ENCODE results near the gene HAAO.
"Not testable (repeated sequence)": the region's sequence is repeated elsewhere in the genome, so short reads cannot be mapped to it uniquely, and the experiment has no call there.

HAAO gene

DNA sequence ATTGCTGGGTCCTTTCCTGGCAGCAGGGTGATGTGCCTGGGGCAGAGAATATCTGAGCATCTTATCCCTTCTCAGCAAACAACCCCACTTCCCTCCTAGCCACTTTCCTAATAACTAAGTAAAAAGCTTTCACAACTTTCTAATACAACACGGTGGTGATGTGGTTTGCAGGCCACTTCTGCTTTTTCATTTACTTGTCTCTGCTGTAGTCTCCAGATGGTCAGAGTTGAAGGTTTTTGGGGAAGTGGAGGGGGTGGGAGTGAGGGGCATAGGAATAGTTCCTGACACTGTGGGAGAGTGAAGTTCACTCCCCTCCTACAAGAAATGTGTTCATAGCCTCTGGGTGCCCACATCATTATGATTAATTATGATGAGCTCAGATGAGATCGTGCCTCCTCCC, 40.1 kb downstream of the HAAO start:
- no peak for DNase-seq (ENCODE audit: low read depth in 1 of 2, low spot score in 1 of 2)

DNA sequence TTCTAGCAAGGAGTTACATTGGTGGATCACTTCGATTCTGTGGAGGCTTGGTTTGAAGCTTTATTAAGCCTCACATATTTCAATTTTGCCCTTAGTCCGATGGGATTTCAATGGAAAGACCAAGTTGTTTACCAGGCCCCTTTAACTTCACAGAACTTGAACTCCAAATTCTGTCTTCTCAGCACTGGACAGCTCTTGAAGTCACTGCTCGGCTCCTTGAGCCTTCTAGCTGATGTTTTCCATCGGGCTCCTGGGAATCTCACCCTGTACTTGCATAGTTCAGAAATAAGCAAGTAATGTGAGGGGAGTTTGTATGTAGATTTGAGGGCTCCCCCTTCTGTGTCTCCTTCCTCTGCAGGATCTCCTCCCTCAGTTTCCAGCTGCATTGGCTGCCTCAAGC, 43.5 kb downstream of the HAAO start:
- no peak for DNase-seq (ENCODE audit: low read depth in 1 of 2, low spot score in 1 of 2)

DNA sequence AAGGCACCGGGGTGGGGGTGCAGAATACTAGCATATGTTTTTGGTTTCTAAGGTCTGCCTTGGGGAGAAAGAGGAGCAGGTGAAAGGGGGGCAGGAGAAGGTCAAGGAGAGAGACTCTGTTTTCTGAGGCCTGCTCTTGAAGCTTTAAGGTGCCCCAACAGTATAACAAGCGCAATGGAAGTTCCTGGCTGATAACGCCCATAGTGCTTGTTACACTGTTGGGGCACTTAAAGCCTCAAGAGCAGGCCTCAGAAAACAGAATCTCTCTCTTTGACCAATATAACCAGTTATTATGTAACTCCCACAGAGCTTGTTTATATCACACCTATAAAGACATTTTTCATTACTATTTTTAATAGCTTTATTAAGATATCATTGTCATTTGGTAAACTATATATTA, 45.0 kb downstream of the HAAO start:
- DNase-seq (ENCODE audit: low read depth in 1 of 2, low spot score in 1 of 2) = no peak

DNA sequence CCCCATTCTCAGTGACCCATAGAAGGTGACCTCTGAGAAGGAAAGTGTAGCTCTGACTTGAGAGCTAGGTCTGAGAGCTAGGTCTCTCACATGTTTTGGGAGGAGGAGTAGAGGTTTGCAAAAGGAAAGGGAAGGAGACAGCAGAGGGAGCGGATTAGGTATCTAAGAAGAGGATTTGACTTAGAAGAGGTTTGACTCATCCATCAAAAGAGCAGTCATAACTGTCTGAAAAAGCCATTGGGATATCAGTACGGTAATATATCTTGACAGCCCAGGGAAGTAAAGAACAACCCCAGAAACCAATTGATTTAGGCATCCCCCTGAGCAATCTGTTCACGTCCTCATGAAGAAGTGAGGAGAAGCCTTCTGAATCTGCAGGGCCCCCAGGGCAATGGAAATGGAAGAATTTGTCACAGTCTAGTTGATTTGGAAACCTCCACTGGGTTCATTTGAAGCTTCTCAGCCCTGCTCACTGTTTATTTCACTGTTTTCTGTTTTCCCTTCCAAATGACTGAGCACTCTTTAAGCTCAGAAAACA, 47.8 kb downstream of the HAAO start:
- no peak for DNase-seq (ENCODE audit: low read depth in 1 of 2, low spot score in 1 of 2)

DNA sequence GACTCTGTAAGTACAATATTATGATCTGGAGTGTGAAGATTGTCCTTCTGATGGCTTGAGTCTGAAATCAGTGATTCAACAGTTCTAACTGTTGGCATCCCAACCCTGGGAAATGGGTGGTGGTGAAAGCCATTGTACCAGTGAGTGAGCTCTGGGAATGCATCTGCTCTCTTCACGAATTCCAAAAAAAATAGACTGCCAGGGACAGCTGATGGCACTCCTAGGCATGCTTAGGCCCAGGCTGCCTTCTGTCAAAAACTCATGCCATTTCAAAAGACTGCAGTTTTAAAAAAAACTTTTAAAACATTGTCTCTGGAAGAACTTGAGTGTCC, 48.8 kb downstream of the HAAO start:
- no peak for DNase-seq (ENCODE audit: low read depth in 1 of 2, low spot score in 1 of 2)

DNA sequence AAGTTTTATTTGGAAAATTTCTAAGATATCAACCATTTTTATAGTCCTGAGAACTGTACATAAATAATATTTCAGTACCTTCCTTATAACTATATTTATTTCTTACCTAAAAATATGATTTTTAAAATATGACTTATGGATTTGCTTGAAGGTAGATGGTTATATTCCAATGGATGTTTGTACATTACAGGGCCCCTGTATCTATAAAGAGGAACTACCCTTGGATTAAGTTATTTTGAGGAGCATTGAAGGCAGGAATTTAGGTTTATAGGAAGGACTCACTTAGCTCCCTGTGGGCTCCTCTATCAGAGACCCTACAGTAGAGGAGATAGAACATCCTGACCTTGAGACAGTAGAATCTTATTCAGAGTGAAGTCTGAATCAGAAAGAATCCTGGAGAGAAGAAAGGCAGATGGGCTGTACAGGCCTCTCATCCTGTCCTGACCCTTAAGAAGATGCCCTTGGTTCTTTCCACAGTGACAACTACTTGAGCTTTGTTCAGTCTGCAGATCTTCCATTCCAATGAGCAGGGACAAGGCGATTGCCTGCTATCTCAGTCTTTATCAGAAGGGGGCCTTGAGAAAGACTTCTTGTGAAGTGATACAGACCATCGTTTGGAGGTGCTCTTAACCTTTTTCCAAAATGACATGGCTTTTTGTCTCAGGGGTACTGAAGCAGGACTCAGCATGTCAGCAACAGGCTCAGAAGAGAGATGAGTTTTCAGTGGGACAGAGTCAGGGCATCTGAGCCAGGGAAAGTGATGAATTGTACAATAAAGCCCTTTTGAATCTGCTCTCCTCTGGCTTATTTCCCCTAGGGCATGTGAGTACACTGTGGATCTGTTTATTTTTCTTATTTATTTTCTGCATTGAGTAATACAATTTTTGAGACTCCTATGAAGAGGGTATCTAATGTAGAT, 49.4 kb downstream of the HAAO start:
- no peak for DNase-seq (ENCODE audit: low read depth in 1 of 2, low spot score in 1 of 2)

DNA sequence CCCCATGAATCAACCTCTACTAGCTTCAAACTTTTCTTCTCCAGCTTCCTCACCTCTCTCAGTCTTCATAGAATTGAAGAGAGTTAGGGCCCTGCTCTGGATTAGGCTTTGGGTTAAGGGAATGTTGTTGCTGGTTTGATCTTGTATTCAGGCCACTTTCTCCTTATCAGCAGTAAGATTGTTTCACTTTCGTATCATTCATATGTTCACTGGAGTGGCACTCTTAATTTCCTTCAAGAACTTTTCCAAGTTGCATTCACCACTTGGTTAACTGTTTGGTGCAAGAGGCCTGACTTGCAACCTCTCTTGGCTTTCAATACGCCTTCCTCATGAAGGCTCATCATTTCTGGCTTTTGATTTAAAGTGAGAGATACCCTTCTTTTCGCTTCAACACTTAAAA, 51.2 kb downstream of the HAAO start:
- no peak for DNase-seq (ENCODE audit: low read depth in 1 of 2, low spot score in 1 of 2)

DNA sequence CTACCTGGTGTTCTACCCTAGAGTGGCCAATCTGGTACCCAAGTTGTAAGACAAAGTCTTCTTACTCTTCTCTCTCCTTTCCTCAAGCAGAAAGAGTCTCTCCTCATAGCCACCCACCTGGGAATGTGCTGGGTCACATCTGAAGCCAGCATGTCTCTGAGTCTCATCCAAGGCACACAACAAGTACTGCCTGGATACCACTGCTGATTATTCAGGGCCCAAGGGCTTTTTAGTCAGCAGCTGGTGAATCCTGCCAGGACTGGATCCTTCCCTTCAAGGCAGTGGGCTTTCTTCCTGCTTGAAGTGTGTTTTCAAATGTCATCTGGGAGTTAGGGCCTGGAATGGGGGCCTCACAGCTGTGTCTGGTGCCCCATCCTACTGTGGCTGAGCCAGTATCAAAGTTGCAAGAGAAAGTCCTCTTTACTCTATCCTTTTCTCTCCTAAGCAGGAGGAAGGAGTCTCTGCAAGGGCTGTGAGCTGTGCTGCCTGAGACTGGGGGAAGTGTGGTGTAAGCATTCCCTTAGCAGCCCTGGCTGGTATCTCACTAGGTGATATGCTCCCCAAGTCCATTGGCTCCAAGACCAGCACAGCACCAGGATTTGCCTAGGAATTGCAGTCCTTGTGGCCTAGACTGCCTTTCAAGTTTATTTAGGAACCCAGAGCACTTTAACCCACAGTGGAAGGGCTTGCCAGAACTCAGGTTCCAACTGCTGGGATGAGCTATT, 55.6 kb downstream of the HAAO start:
- no peak for DNase-seq (ENCODE audit: low read depth in 1 of 2, low spot score in 1 of 2)

DNA sequence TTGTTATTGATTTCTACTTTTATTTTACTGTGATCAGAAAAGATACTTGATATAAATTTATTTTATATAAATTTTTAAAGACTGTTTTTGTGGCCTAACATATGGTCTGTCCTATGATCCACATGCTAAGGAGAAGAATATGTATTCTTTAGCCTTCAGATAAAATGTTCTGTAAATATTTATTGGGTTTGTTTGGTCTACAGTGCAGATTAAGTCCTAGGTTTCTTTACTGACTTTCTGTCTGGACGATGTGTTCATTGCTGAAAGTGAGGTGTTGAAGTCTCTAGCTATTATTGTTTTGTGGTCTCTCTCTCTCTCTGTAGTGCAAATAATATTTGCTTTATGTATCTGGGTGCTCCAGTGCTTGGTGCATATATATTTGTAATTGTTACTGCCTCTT, 58.5 kb downstream of the HAAO start:
- DNase-seq (ENCODE audit: low read depth in 1 of 2, low spot score in 1 of 2) = no peak

DNA sequence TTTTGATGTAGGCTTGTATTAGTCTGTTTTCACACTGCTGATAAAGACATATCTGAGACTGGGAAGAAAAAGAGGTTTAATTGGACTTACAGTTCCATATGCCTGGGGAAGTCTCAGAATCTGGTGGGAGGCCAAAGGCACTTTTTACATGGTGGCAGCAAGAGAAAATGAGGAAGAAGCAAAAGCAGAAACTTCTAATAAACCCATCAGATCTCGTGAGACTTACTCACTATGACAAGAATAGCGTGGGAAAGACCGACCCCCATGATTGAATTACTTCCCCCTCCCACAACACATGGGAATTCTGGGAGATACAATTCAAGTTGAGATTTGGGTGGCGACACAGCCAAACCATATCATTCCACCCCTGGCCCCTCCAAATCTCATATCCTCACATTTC, 61.1 kb downstream of the HAAO start:
- not testable (repeated sequence) for DNase-seq (ENCODE audit: low read depth in 1 of 2, low spot score in 1 of 2)

DNA sequence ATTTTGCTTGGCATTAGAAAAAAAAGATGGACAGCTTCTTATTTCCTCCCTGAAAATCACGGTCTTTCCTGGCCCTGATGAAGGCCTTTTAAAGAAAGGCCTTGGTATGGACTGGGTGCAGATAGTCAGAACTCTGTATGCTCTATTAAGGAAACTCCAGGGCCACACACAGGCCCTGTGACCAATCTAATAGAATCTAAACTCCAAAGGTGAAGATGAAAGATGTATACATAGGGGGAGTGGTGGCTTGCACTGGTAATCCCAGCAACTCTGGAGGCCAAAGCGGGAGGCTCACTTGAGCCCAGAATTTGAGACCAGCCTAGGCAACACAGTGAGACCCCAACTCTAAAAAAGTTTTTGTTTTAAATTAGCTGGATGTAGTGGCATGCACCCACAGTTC, 65.7 kb downstream of the HAAO start:
- DNase-seq (ENCODE audit: low read depth in 1 of 2, low spot score in 1 of 2) = no peak

DNA sequence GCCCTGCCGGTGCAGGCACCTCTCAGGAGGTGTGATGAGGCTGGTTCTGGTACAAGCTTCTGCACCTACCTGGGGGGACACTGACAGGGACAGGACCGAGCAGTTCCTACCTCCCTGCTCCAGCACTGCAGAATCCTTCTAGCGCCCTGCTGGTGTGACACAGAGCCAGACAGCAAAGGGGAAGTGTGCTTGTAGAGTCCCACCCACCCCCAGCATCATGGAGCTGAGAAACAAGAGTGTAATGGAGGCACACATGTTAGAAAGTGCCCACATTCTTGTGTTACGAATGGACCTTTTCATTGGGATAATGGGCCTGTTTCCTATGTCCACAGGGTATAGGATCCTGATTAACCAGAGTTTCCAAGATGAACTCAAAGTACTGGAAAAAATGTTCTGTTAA, 66.7 kb downstream of the HAAO start:
- no peak for DNase-seq (ENCODE audit: low read depth in 1 of 2, low spot score in 1 of 2)

DNA sequence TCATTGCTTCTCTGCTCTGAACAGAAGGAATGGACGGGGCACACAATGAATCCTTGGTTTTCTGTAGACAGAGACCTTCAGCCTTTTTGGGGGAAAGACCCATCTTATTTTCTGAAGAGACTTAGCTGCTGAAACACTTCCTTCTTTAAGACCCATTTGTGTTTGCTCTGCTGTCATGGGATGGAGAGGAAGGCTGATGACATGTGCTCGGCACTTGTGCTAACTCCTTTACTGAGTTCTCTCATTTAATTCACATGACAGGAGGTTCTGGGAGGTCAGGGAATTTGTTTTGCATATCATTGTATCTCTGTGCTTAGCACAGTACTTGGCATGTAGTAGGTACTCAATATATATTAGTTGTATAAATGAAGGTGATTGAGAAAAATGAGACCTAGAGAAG, 67.5 kb downstream of the HAAO start:
- DNase-seq (ENCODE audit: low read depth in 1 of 2, low spot score in 1 of 2) = no peak

DNA sequence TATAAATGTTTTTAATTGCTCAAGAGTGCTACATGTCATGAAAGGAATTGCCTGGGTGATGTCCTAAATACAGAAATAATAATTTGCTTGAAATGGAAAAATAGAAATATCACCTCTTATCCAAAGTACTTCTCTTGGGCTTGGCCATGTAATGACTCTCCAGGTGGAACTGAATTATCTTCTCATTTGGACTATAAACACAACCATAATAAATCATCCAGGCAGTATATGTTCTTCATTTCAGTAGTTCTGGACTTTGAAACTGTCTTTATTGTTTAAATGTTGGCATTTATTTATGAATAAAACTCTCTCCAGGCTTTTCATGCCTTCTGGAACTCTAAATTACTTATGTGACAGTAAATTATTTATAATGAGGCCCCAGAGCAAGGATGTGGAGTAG, 68.9 kb downstream of the HAAO start:
- DNase-seq (ENCODE audit: low read depth in 1 of 2, low spot score in 1 of 2) = no peak

DNA sequence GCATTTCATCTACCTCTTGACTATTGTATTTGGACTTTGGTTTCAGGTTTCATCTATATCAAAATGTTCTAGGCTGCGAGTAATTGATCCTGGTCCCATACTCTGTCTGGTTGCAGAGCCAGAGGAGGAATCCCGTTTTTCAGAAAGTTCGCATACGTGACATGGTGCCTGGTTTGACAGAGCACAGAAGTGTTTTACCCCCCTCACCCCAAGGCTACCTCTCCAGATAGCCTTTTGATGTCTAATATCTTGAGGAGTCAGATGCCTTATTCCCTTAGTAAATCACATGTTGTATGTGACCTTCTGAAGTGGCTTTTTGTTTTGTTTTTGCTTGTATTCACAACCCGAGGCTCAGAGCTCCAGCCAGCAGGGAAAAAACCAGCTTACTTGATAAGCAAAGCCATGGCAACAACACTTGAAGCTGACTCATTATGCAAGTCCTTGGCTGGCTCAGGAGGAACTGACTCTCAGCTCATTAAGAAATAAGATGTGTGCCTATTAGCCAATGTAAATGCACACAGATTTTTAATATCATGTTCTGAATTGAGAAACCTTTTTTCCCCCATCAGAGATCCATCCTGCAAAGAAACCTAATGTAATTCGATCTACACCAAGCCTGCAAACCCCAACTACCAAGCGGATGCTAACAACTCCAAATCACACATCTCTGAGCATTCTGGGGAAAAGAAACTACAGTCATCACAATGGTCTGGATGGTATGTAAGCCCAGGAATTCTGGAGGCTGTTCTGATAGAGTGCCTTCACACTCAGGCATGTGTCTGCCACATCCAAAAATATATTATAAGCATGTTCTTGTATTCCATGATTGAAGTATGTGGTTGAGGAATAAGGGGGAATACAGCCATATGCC, 69.8 kb downstream of the HAAO start:
- peak in 1 of 2 donors; percentile 4 for DNase-seq (ENCODE audit: low read depth in 1 of 2, low spot score in 1 of 2)

DNA sequence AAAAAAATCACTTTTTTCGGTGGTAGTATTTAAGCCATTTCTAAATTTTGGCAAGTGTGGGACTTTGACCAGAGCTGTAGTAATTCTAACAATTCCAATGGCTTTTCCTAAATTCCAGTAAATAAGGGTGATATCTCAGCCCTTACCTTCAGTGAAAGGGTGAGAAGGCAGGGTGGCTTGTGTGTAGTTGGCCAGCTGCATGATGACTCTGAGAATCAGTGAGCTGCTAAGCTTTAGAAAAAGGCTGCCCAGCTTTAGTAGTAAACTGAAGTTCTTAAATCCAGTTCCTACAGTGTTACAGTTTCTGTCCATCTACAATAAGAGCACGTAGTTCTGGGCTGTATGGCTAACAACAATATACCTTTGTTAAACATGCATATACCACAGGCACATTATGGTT, 70.5 kb downstream of the HAAO start:
- DNase-seq (ENCODE audit: low read depth in 1 of 2, low spot score in 1 of 2) = no peak
